OCI-LY1 (cell line): ENCODE results near the gene P2RY12.

Source experiments
- CTCF ChIP-seq: fragments of 200-600 bp; sonication (generic), shearing (Covaris generic); IDR thresholded peaks from 2 replicates; pipeline ENCODE4 v1.5.1; 2017; ENCODE audit warnings: mild to moderate bottlenecking, antibody characterized with exemption, low read length, moderate library complexity, mixed read lengths
- EZH2 ChIP-seq: fragments of 200-600 bp; sonication (generic), shearing (Covaris generic); IDR thresholded peaks from 2 replicates; pipeline ENCODE4 v1.8.0; 2017; ENCODE audit warnings: borderline replicate concordance, mixed run types, mild to moderate bottlenecking, antibody characterized with exemption, low read length, moderate library complexity, mixed read lengths

DNA sequence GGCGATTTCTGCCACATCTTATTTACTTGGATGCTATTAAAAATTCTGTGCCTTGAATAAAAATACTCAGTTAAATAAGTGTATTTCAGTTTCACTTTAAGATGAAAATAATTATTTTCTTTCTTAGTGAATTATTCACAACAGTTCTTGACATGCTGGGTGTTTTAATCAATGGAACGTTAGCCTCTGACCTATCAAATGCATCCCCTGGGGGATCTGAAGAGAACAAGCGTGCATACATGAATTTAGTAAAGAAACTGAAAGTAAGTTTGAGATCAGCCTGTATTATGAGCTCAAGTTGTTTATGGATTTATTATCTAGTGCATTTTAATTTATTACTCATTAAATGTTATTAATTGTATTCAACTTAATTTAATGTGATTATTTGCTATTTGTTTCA is 597 bp downstream of the P2RY12 start:
- no peak for TF ChIP-seq CTCF
- no peak for TF ChIP-seq EZH2
